ENCODE data around the gene RGS7. TPM values are rescaled to one million over a fixed set of nuclear protein-coding genes. Genes with fewer than 3 reads are reported as not detected.

The RGS7 gene
- total and polyA plus RNA-seq, 2 of the 8 experiments (the other 6 are each of a cell fraction or from before 2014, with no cell fraction given): 1.6 to 3.0 TPM

- TF ChIP-seq, protein P1, sequence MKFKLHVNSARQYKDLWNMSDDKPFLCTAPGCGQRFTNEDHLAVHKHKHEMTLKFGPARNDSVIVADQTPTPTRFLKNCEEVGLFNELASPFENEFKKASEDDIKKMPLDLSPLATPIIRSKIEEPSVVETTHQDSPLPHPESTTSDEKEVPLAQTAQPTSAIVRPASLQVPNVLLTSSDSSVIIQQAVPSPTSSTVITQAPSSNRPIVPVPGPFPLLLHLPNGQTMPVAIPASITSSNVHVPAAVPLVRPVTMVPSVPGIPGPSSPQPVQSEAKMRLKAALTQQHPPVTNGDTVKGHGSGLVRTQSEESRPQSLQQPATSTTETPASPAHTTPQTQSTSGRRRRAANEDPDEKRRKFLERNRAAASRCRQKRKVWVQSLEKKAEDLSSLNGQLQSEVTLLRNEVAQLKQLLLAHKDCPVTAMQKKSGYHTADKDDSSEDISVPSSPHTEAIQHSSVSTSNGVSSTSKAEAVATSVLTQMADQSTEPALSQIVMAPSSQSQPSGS (IDR thresholded peaks at IDR 0.05; ENCODE audit: low read length): no peak
- TF ChIP-seq YY1 (IDR thresholded peaks at IDR 0.05; ENCODE audit: low read depth, low read length): no peak
- no peak for TF ChIP-seq NANOG (IDR thresholded peaks at IDR 0.05; ENCODE audit: insufficient read depth, low read depth, low read length, poor library complexity, severe bottlenecking)
- TF ChIP-seq TCF12 (IDR thresholded peaks at IDR 0.05; ENCODE audit: low read depth, low read length): no peak
- no peak for TF ChIP-seq RXRA (IDR thresholded peaks at IDR 0.05; ENCODE audit: insufficient read depth, low read depth, low read length)
- no peak for TF ChIP-seq JUN (IDR thresholded peaks at IDR 0.05; ENCODE audit: low read depth, low read length)
Observed at GRCh38 chr1:240912821-240913220, 444.2 kb downstream of the RGS7 start (continued).
